Suprapubic skin (tissue), 4 donors: ENCODE measurements around the gene LAMB4. TPM values are rescaled to one million over a fixed set of nuclear protein-coding genes. Genes with fewer than 3 reads are reported as not detected.

Experiments
- DNase-seq, 2 donors: peaks; one replicate each; pipeline ENCODE4 v3.0.0-alpha.2; 2019; ENCODE audit warnings: low spot score in 2 of 2
- H3K27ac ChIP-seq: fragments of 200-600 bp; sonication (generic); one replicate; pipeline ENCODE4 v1.5.1; 2019
- H3K27me3 ChIP-seq: fragments of 200-600 bp; sonication (generic); one replicate; pipeline ENCODE4 v1.5.1; 2019
- H3K36me3 ChIP-seq: fragments of 200-600 bp; sonication (generic); one replicate; pipeline ENCODE4 v1.5.1; 2019
- H3K4me1 ChIP-seq: fragments of 200-600 bp; sonication (generic); one replicate; pipeline ENCODE4 v1.5.1; 2019
- H3K4me3 ChIP-seq: fragments of 200-600 bp; sonication (generic); one replicate; pipeline ENCODE4 v1.5.1; 2019; ENCODE audit warnings: mild to moderate bottlenecking
- H3K9me3 ChIP-seq: fragments of 200-600 bp; sonication (generic); one replicate; pipeline ENCODE4 v1.5.1; 2019
- EP300 ChIP-seq: sonication (generic); formaldehyde crosslinking; IDR thresholded peaks from one replicate; pipeline ENCODE4 v1.6.1; 2017; ENCODE audit warnings: antibody characterized with exemption
- POLR2A ChIP-seq, 2 donors: fragments of 450-650 bp; IDR thresholded peaks; one replicate each; pipeline ENCODE4 v1.6.1; 2017; ENCODE audit warnings: antibody characterized with exemption in 2 of 2, mild to moderate bottlenecking in 2 of 2, moderate library complexity in 2 of 2
- POLR2AphosphoS5 ChIP-seq, 3 donors: sonication (generic); formaldehyde crosslinking; IDR thresholded peaks; one replicate each; pipeline ENCODE4 v1.6.1; 2017; ENCODE audit warnings: antibody characterized with exemption in 3 of 3
- WGBS: methylation state at CpG from one replicate; pipeline ENCODE4 v1.1.5; 2018; 5-methylcytosine and 5-hydroxymethylcytosine counted together
- total RNA-seq, 4 donors: library from RNA; depleted of rRNA; stranded (reverse); fragments of >200 nt; gene quantifications; one replicate each; pipeline ENCODE4 v1.1.0, GENCODE V29; 2016
- TF ChIP-seq, protein P1 (sequence below), 2 donors: fragments of 200-600 bp in 1 of 2; fragments of 450-650 bp in 1 of 2; sonication (generic) in 1 of 2; IDR thresholded peaks; one replicate each; pipeline ENCODE4 v1.5.1; 2016 to 2019; ENCODE audit warnings: antibody characterized with exemption in 2 of 2, mild to moderate bottlenecking in 1 of 2, moderate library complexity in 1 of 2

LAMB4 gene
- total RNA-seq, 4 donors from 2014 or later: 212 to 642 (median 282) TPM

DNA sequence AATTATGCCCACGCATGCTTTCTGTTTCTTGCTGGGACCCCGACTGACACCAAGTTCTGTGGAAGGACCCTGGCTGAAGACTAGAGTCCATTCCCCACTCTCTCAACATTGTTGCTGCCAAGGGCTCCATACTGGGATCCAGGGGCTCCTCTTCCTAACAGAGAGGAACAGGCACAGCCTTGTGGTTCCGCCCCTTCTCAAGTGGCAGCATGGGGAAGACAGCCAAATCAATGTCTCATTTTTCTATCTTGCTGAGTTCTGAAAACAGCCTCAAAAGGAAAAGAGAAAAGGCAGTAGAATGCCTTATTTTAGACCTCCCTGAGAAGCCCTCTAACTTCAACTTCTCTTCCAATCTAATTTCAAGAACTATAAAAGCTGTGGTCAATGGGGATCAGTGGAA lies 103.5 kb downstream of the LAMB4 start:
- Histone ChIP-seq H3K27ac (no peak overlapping the region), H3K9me3 (no peaks in the 10 kb centered on the region), H3K4me3 (no peak overlapping the region), H3K36me3 (no peaks in the 10 kb centered on the region), H3K27me3 (no peaks in the 10 kb centered on the region), H3K4me1 (no peaks in the 10 kb centered on the region)
- no peak for TF ChIP-seq EP300
- TF ChIP-seq POLR2A (IDR thresholded peaks at IDR 0.05): no peak
- WGBS: 85% methylated on average over 3 of the region's 3 CpGs
- DNase-seq: no peak

DNA sequence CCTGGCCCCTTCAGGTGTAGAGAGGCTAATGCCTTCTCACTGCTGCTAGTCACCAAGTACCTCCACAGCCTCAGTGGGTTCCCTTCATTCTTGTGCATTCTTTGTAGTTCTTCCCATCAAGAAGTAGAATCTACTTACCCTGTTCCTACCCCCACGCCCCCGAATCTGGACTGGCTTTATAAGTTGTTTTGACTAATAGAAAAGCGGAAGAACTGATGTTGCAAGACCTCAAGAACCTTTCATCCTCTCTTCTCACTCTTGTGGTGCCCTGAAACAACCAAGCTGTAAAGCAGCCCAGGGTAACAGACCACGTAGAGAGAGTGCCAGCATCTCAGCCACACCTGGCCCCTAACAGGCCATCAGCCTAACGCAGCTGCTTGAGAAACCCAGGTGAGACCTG lies 104.0 kb downstream of the LAMB4 start:
- Histone ChIP-seq H3K4me1 (no peaks in the 10 kb centered on the region), H3K27ac (no peak overlapping the region), H3K9me3 (no peaks in the 10 kb centered on the region), H3K4me3 (no peak overlapping the region), H3K27me3 (no peaks in the 10 kb centered on the region), H3K36me3 (no peaks in the 10 kb centered on the region)
- TF ChIP-seq EP300: no peak
- no peak for TF ChIP-seq POLR2A (IDR thresholded peaks at IDR 0.05)
- TF ChIP-seq POLR2AphosphoS5 (IDR thresholded peaks at IDR 0.05): no peak
- TF ChIP-seq, protein P1, sequence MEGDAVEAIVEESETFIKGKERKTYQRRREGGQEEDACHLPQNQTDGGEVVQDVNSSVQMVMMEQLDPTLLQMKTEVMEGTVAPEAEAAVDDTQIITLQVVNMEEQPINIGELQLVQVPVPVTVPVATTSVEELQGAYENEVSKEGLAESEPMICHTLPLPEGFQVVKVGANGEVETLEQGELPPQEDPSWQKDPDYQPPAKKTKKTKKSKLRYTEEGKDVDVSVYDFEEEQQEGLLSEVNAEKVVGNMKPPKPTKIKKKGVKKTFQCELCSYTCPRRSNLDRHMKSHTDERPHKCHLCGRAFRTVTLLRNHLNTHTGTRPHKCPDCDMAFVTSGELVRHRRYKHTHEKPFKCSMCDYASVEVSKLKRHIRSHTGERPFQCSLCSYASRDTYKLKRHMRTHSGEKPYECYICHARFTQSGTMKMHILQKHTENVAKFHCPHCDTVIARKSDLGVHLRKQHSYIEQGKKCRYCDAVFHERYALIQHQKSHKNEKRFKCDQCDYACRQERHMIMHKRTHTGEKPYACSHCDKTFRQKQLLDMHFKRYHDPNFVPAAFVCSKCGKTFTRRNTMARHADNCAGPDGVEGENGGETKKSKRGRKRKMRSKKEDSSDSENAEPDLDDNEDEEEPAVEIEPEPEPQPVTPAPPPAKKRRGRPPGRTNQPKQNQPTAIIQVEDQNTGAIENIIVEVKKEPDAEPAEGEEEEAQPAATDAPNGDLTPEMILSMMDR (IDR thresholded peaks at IDR 0.05): no peak
- no peak for DNase-seq
- 93% methylated on average over 5 of the region's 5 CpGs for WGBS

DNA sequence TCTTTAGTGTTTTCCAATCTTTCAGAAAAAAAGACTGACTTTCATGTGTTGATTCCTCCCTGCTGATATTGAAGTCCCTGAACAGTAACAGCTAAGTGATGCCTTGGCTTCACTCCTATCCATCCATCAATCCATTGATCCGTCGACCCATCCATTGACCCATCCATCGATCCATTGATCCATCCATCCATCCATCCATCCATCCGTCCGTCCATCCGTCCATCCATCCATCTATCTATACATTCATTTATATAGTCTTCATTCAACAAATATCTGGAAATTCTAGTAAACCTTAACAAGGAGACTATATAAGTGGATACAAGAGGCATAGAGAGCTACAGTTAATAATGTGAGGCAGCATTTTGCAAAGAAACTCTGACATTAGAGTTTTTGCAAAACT lies 105.6 kb downstream of the LAMB4 start:
- 95% methylated on average over 6 of the region's 6 CpGs for WGBS
- Histone ChIP-seq H3K27me3 (no peaks in the 10 kb centered on the region), H3K27ac (no peak overlapping the region), H3K4me1 (no peaks in the 10 kb centered on the region), H3K4me3 (no peak overlapping the region), H3K36me3 (no peaks in the 10 kb centered on the region), H3K9me3 (no peaks in the 10 kb centered on the region)
- DNase-seq: no peak
- TF ChIP-seq, protein P1 (IDR thresholded peaks at IDR 0.05): no peak
- TF ChIP-seq POLR2AphosphoS5 (IDR thresholded peaks at IDR 0.05): no peak
- no peak for TF ChIP-seq POLR2A (IDR thresholded peaks at IDR 0.05)

DNA sequence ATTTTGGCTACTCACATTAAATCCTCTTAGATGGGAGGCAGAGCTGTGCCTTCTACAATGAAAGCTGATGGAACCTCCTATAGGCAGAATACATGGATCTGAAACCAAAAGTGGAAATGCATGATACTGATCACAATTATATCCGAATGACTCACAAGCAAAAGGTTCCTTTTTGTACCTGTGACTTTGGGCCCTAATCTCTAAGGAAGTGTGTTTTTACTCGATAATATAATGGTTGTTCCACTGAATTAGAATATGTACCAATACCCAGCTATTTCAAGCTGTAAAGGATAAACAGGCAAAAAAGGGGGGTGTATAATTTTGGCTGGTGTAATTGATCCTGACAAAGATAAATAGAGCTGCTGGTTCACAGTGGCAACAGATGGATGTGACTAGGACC lies 109.6 kb downstream of the LAMB4 start:
- Histone ChIP-seq H3K9me3 (no peaks in the 10 kb centered on the region), H3K4me1 (no peaks in the 10 kb centered on the region), H3K4me3 (no peak overlapping the region), H3K36me3 (no peaks in the 10 kb centered on the region), H3K27ac (no peak overlapping the region), H3K27me3 (no peaks in the 10 kb centered on the region)
- WGBS: 66% methylated on average over 2 of the region's 2 CpGs
- DNase-seq: no peak
- no peak for TF ChIP-seq POLR2A (IDR thresholded peaks at IDR 0.05)
- TF ChIP-seq EP300: no peak
- TF ChIP-seq, protein P1 (IDR thresholded peaks at IDR 0.05): no peak
- TF ChIP-seq POLR2AphosphoS5 (IDR thresholded peaks at IDR 0.05): no peak

DNA sequence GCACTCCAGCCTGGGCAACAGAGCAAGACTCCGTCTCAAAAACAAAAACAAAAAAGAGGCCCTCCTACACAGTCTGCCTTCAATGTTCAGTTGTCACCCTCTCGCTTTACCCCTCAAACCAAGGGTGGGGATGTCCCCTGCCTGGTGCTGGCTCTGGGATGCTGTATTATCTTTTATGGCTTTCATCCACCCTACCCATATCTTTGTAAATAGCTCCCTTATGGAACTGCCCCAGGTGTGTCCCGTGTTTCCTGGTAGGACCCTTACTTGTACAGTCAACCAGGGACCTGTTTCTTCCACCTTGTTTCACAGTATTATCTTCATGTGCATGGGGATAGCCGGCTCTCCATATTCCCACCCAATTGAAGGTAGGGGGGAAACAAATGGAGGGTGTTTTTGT lies 111.5 kb downstream of the LAMB4 start:
- no peaks in the 10 kb centered on the region for H3K27me3 ChIP-seq
- DNase-seq: no peak
- no peaks in the 10 kb centered on the region for H3K9me3 ChIP-seq
- no peak for TF ChIP-seq POLR2A (IDR thresholded peaks at IDR 0.05)
- TF ChIP-seq POLR2AphosphoS5 (IDR thresholded peaks at IDR 0.05): no peak
- no peak for TF ChIP-seq EP300
- TF ChIP-seq, protein P1 (IDR thresholded peaks at IDR 0.05): no peak
- no peaks in the 10 kb centered on the region for H3K36me3 ChIP-seq
- WGBS: 90% methylated on average over 4 of the region's 4 CpGs
- no peak overlapping the region for H3K4me3 ChIP-seq
- no peaks in the 10 kb centered on the region for H3K4me1 ChIP-seq
- H3K27ac ChIP-seq: no peak overlapping the region

DNA sequence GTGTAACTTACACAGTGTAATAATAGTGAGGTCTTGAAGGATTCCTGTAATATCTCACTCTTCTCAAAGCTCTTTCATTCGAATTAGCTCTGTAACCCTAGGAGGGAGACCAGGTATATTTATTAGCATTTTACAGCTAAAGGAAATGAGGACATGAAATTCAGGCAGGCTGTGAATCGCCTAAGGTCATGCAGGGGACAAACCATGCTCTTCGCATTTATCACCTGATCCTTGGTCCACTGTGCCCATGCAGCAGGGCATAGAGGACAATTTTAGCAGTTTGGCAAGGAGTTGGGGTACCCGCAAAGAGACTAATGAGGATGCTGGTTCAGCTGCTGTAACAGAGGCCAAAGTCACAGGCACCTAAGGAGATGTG lies 112.4 kb downstream of the LAMB4 start:
- Histone ChIP-seq H3K4me3 (no peak overlapping the region), H3K9me3 (no peaks in the 10 kb centered on the region), H3K4me1 (no peaks in the 10 kb centered on the region), H3K36me3 (no peaks in the 10 kb centered on the region), H3K27me3 (no peaks in the 10 kb centered on the region), H3K27ac (no peak overlapping the region)
- no peak for DNase-seq
- TF ChIP-seq POLR2A (IDR thresholded peaks at IDR 0.05): no peak
- no peak for TF ChIP-seq POLR2AphosphoS5 (IDR thresholded peaks at IDR 0.05)
- TF ChIP-seq EP300: no peak
- TF ChIP-seq, protein P1 (IDR thresholded peaks at IDR 0.05): no peak
- whole genome bisulfite sequencing: 76% methylated on average over 4 of the region's 4 CpGs
